GM23338 (cell line): ENCODE data around the gene EIF4A3. TPM values are rescaled to one million over a fixed set of nuclear protein-coding genes. Genes with fewer than 3 reads are reported as not detected.

Experiments used
- ATAC-seq: fragments of 200-7000 bp; cut with Tn5 transposase; 3 replicates; pipeline ENCODE4 v1.9.1; 2020
- DNase-seq: peaks from one replicate; pipeline ENCODE4 v3.0.0-alpha.2; 2015; ENCODE audit warnings: low spot score
- H2AFZ ChIP-seq: fragments of 200-600 bp; sonication (generic); 2 replicates; pipeline ENCODE4 v1.8.0; 2016; ENCODE audit warnings: antibody characterized with exemption, mild to moderate bottlenecking, moderate library complexity
- H3F3A ChIP-seq: fragments of 200-600 bp; sonication (generic); replicated peaks from 2 replicates; pipeline ENCODE4 v1.8.0; 2017; ENCODE audit warnings: antibody characterized with exemption, mixed run types, low read depth
- H3K27ac ChIP-seq: fragments of 200-600 bp; sonication (generic); 2 replicates; pipeline ENCODE4 v1.6.1; 2016; ENCODE audit warnings: low read depth
- H3K27me3 ChIP-seq: fragments of 200-600 bp; sonication (generic); 2 replicates; pipeline ENCODE4 v1.8.0; 2016; ENCODE audit warnings: mild to moderate bottlenecking, mixed run types, moderate library complexity; ENCODE audit not compliant: insufficient read depth
- H3K36me3 ChIP-seq: fragments of 200-600 bp; sonication (generic); 2 replicates; pipeline ENCODE4 v1.8.0; 2016; ENCODE audit warnings: mild to moderate bottlenecking; ENCODE audit not compliant: insufficient read depth
- H3K4me1 ChIP-seq: fragments of 200-600 bp; sonication (generic); 2 replicates; pipeline ENCODE4 v1.8.0; 2016; ENCODE audit warnings: mild to moderate bottlenecking, moderate library complexity; ENCODE audit not compliant: insufficient read depth
- H3K4me2 ChIP-seq: fragments of 200-600 bp; sonication (generic); 2 replicates; pipeline ENCODE4 v1.7.1; 2017; ENCODE audit warnings: mixed run types
- H3K4me3 ChIP-seq: fragments of 200-600 bp; sonication (generic); 2 replicates; pipeline ENCODE4 v1.6.1; 2016; ENCODE audit warnings: mixed run types
- H3K79me2 ChIP-seq: fragments of 200-600 bp; sonication (generic); replicated peaks from 2 replicates; pipeline ENCODE4 v1.8.0; 2017; ENCODE audit warnings: mild to moderate bottlenecking; ENCODE audit not compliant: insufficient read depth
- H3K9me2 ChIP-seq: fragments of 200-600 bp; sonication (generic); 2 replicates; pipeline ENCODE4 v1.8.0; 2017; ENCODE audit not compliant: insufficient read depth
- H4K20me1 ChIP-seq: fragments of 200-600 bp; sonication (generic); replicated peaks from 2 replicates; pipeline ENCODE4 v1.8.0; 2017; ENCODE audit warnings: mild to moderate bottlenecking; ENCODE audit not compliant: insufficient read depth
- H3K27ac Mint-ChIP-seq: 2 replicates; pipeline ENCODE4 v1.8.0; 2020; ENCODE audit warnings: inconsistent platforms, mild to moderate bottlenecking, moderate library complexity, mixed read lengths
- H3K27me3 Mint-ChIP-seq: 3 replicates; pipeline ENCODE4 v1.8.0; 2022; ENCODE audit warnings: low read depth, mild to moderate bottlenecking, moderate library complexity, mixed read lengths, inconsistent platforms; ENCODE audit not compliant: insufficient read depth, poor library complexity
- H3K36me3 Mint-ChIP-seq: 3 replicates; pipeline ENCODE4 v1.8.0; 2021; ENCODE audit warnings: low read depth, mild to moderate bottlenecking, inconsistent platforms, moderate library complexity, mixed read lengths
- H3K4me1 Mint-ChIP-seq: 3 replicates; pipeline ENCODE4 v1.8.0; 2020; ENCODE audit warnings: mild to moderate bottlenecking, inconsistent platforms, mixed read lengths
- H3K4me3 Mint-ChIP-seq: 3 replicates; pipeline ENCODE4 v1.8.0; 2021; ENCODE audit warnings: moderate library complexity, mild to moderate bottlenecking, inconsistent platforms, mixed read lengths
- H3K9me3 Mint-ChIP-seq: 3 replicates; pipeline ENCODE4 v1.8.0; 2020; ENCODE audit warnings: moderate library complexity, mild to moderate bottlenecking, inconsistent platforms, mixed read lengths
- CREB1 ChIP-seq: fragments of 250-450 bp; sonication (Bioruptor Pico); IDR thresholded peaks from 2 replicates; pipeline ENCODE4 v1.5.0; 2020; ENCODE audit warnings: low read depth, mild to moderate bottlenecking, moderate library complexity
- EZH2 ChIP-seq: fragments of 200-600 bp; sonication (generic); IDR thresholded peaks from one replicate; pipeline ENCODE4 v1.8.0; 2017; ENCODE audit warnings: antibody characterized with exemption, mild to moderate bottlenecking, low read depth; ENCODE audit not compliant: unreplicated experiment
- EZH2phosphoT487 ChIP-seq: fragments of 200-600 bp; sonication (generic); IDR thresholded peaks from one replicate; pipeline ENCODE4 v1.8.1; 2018; ENCODE audit warnings: antibody characterized with exemption; ENCODE audit not compliant: unreplicated experiment
- JUNB ChIP-seq: IDR thresholded peaks from one replicate; pipeline ENCODE4 v1.6.1; 2016; ENCODE audit warnings: antibody characterized with exemption; ENCODE audit not compliant: unreplicated experiment
- NANOG ChIP-seq: IDR thresholded peaks from 2 replicates; pipeline ENCODE4 v1.6.1; 2016; ENCODE audit warnings: antibody characterized with exemption, borderline replicate concordance
- POLR2AphosphoS5 ChIP-seq: IDR thresholded peaks from 2 replicates; pipeline ENCODE4 v1.6.1; 2016; ENCODE audit warnings: antibody characterized with exemption, low read depth
- STAT1 ChIP-seq: IDR thresholded peaks from one replicate; pipeline ENCODE4 v1.6.1; 2016; ENCODE audit warnings: antibody characterized with exemption; ENCODE audit not compliant: unreplicated experiment
- ZNF114 ChIP-seq: fragments of 250-450 bp; sonication (Bioruptor Pico); IDR thresholded peaks from 2 replicates; pipeline ENCODE4 v1.5.0; 2020; ENCODE audit warnings: mild to moderate bottlenecking, moderate library complexity
- ZNF331 ChIP-seq: fragments of 250-450 bp; sonication (Bioruptor Pico); IDR thresholded peaks from 2 replicates; pipeline ENCODE4 v1.5.0; 2020; ENCODE audit warnings: low read depth, mild to moderate bottlenecking, moderate library complexity
- polyA plus RNA-seq: library from polyadenylated mRNA; unstranded; fragments of >200 nt; fragmentation: Nextera tagmentation; extraction: Ambion mirVana; gene quantifications from 2 replicates; pipeline ENCODE4 v1.2.1, GENCODE V29; 2016
- total RNA-seq: library from RNA; depleted of rRNA; stranded (reverse); fragments of >200 nt; shearing (Covaris generic); gene quantifications from 2 replicates; pipeline ENCODE4 v1.2.3, GENCODE V29; 2014
- TF ChIP-seq, protein P1 (sequence below): IDR thresholded peaks from one replicate; pipeline ENCODE4 v1.6.1; 2018; ENCODE audit warnings: antibody characterized with exemption; ENCODE audit not compliant: unreplicated experiment
- TF ChIP-seq, protein P2 (sequence below), 2 experiments: fragments of 200-600 bp in 1 of 2; sonication (generic) in 1 of 2; conservative IDR thresholded peaks; 2 replicates each; pipeline versions ENCODE4 v1.5.1 to v1.6.1; 2016 to 2017; ENCODE audit warnings: antibody characterized with exemption in 2 of 2, low read depth in 2 of 2, mild to moderate bottlenecking in 2 of 2, moderate library complexity in 1 of 2
- TF ChIP-seq, protein P3 (sequence below): IDR thresholded peaks from 2 replicates; pipeline ENCODE4 v1.6.1; 2016; ENCODE audit warnings: antibody characterized with exemption
- TF ChIP-seq, protein P4 (sequence below): fragments of 250-450 bp; sonication (Bioruptor Pico); IDR thresholded peaks from 2 replicates; pipeline ENCODE4 v1.5.0; 2020; ENCODE audit warnings: mild to moderate bottlenecking, moderate library complexity

The EIF4A3 gene
- total and polyA plus RNA-seq, 2 experiments from 2014 or later = 146 to 156 TPM

GRCh38 chr17:80191865-80192661 lies 45.1 kb upstream of the EIF4A3 start:
- H3K9me3 Mint-ChIP-seq = no peaks in the 10 kb centered on the region
- no peaks in the 10 kb centered on the region for H3K27me3 ChIP-seq
- no peaks in the 10 kb centered on the region for H4K20me1 ChIP-seq
- H3K4me2 ChIP-seq = no peak overlapping the region
- no peaks in the 10 kb centered on the region for H3K4me1 ChIP-seq
- no peak overlapping the region for H3K27ac Mint-ChIP-seq
- H3K9me2 ChIP-seq = no peaks in the 10 kb centered on the region
- no peak overlapping the region for H2AFZ ChIP-seq
- TF ChIP-seq, protein P1, sequence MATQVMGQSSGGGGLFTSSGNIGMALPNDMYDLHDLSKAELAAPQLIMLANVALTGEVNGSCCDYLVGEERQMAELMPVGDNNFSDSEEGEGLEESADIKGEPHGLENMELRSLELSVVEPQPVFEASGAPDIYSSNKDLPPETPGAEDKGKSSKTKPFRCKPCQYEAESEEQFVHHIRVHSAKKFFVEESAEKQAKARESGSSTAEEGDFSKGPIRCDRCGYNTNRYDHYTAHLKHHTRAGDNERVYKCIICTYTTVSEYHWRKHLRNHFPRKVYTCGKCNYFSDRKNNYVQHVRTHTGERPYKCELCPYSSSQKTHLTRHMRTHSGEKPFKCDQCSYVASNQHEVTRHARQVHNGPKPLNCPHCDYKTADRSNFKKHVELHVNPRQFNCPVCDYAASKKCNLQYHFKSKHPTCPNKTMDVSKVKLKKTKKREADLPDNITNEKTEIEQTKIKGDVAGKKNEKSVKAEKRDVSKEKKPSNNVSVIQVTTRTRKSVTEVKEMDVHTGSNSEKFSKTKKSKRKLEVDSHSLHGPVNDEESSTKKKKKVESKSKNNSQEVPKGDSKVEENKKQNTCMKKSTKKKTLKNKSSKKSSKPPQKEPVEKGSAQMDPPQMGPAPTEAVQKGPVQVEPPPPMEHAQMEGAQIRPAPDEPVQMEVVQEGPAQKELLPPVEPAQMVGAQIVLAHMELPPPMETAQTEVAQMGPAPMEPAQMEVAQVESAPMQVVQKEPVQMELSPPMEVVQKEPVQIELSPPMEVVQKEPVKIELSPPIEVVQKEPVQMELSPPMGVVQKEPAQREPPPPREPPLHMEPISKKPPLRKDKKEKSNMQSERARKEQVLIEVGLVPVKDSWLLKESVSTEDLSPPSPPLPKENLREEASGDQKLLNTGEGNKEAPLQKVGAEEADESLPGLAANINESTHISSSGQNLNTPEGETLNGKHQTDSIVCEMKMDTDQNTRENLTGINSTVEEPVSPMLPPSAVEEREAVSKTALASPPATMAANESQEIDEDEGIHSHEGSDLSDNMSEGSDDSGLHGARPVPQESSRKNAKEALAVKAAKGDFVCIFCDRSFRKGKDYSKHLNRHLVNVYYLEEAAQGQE = no peak
- TF ChIP-seq ZNF114 (no peak), CREB1 (CRISPR knock-in tag) (no peak), JUNB (no peak), POLR2AphosphoS5 (no peak), ZNF331 (CRISPR knock-in tag) (no peak), STAT1 (no peak), EZH2 (no peak), NANOG (no peak), EZH2phosphoT487 (no peak)
- TF ChIP-seq, protein P2, sequence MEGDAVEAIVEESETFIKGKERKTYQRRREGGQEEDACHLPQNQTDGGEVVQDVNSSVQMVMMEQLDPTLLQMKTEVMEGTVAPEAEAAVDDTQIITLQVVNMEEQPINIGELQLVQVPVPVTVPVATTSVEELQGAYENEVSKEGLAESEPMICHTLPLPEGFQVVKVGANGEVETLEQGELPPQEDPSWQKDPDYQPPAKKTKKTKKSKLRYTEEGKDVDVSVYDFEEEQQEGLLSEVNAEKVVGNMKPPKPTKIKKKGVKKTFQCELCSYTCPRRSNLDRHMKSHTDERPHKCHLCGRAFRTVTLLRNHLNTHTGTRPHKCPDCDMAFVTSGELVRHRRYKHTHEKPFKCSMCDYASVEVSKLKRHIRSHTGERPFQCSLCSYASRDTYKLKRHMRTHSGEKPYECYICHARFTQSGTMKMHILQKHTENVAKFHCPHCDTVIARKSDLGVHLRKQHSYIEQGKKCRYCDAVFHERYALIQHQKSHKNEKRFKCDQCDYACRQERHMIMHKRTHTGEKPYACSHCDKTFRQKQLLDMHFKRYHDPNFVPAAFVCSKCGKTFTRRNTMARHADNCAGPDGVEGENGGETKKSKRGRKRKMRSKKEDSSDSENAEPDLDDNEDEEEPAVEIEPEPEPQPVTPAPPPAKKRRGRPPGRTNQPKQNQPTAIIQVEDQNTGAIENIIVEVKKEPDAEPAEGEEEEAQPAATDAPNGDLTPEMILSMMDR (conservative IDR thresholded peaks at IDR 0.05; ENCODE audit: low read depth in 2 of 2) = no peak
- TF ChIP-seq, protein P3, sequence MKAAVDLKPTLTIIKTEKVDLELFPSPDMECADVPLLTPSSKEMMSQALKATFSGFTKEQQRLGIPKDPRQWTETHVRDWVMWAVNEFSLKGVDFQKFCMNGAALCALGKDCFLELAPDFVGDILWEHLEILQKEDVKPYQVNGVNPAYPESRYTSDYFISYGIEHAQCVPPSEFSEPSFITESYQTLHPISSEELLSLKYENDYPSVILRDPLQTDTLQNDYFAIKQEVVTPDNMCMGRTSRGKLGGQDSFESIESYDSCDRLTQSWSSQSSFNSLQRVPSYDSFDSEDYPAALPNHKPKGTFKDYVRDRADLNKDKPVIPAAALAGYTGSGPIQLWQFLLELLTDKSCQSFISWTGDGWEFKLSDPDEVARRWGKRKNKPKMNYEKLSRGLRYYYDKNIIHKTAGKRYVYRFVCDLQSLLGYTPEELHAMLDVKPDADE = no peak
- TF ChIP-seq, protein P4, sequence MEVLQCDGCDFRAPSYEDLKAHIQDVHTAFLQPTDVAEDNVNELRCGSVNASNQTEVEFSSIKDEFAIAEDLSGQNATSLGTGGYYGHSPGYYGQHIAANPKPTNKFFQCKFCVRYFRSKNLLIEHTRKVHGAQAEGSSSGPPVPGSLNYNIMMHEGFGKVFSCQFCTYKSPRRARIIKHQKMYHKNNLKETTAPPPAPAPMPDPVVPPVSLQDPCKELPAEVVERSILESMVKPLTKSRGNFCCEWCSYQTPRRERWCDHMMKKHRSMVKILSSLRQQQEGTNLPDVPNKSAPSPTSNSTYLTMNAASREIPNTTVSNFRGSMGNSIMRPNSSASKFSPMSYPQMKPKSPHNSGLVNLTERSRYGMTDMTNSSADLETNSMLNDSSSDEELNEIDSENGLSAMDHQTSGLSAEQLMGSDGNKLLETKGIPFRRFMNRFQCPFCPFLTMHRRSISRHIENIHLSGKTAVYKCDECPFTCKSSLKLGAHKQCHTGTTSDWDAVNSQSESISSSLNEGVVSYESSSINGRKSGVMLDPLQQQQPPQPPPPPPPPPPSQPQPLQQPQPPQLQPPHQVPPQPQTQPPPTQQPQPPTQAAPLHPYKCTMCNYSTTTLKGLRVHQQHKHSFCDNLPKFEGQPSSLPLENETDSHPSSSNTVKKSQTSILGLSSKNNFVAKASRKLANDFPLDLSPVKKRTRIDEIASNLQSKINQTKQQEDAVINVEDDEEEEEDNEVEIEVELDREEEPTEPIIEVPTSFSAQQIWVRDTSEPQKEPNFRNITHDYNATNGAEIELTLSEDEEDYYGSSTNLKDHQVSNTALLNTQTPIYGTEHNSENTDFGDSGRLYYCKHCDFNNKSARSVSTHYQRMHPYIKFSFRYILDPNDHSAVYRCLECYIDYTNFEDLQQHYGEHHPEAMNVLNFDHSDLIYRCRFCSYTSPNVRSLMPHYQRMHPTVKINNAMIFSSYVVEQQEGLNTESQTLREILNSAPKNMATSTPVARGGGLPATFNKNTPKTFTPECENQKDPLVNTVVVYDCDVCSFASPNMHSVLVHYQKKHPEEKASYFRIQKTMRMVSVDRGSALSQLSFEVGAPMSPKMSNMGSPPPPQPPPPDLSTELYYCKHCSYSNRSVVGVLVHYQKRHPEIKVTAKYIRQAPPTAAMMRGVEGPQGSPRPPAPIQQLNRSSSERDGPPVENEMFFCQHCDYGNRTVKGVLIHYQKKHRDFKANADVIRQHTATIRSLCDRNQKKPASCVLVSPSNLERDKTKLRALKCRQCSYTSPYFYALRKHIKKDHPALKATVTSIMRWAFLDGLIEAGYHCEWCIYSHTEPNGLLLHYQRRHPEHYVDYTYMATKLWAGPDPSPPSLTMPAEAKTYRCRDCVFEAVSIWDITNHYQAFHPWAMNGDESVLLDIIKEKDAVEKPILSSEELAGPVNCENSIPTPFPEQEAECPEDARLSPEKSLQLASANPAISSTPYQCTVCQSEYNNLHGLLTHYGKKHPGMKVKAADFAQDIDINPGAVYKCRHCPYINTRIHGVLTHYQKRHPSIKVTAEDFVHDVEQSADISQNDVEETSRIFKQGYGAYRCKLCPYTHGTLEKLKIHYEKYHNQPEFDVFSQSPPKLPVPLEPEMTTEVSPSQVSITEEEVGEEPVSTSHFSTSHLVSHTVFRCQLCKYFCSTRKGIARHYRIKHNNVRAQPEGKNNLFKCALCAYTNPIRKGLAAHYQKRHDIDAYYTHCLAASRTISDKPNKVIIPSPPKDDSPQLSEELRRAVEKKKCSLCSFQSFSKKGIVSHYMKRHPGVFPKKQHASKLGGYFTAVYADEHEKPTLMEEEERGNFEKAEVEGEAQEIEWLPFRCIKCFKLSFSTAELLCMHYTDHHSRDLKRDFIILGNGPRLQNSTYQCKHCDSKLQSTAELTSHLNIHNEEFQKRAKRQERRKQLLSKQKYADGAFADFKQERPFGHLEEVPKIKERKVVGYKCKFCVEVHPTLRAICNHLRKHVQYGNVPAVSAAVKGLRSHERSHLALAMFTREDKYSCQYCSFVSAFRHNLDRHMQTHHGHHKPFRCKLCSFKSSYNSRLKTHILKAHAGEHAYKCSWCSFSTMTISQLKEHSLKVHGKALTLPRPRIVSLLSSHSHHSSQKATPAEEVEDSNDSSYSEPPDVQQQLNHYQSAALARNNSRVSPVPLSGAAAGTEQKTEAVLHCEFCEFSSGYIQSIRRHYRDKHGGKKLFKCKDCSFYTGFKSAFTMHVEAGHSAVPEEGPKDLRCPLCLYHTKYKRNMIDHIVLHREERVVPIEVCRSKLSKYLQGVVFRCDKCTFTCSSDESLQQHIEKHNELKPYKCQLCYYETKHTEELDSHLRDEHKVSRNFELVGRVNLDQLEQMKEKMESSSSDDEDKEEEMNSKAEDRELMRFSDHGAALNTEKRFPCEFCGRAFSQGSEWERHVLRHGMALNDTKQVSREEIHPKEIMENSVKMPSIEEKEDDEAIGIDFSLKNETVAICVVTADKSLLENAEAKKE (CRISPR knock-in tag) = no peak
- DNase-seq = no peak
- no peaks in the 10 kb centered on the region for H3K36me3 Mint-ChIP-seq
- H3K4me3 ChIP-seq = no peak overlapping the region
- peaks cover 20% of the 10 kb centered on the region for H3K27me3 Mint-ChIP-seq
- no peak overlapping the region for H3K4me3 Mint-ChIP-seq
- peaks cover 2% of the 10 kb centered on the region; the same call in 2 of the 3 replicates for H3K4me1 Mint-ChIP-seq
- no peak overlapping the region for H3K27ac ChIP-seq
- ATAC-seq = no peak
- H3K79me2 ChIP-seq = no peaks in the 10 kb centered on the region
- H3F3A ChIP-seq = 0 out of 2 replicates have a peak, but pooled peaks cover 3% of the 10 kb centered on the region
- no peaks in the 10 kb centered on the region for H3K36me3 ChIP-seq
